ENCODE data around the gene FYB2. TPM values are rescaled to one million over a fixed set of nuclear protein-coding genes. Genes with fewer than 3 reads are reported as not detected.

Gene FYB2
- polyA plus RNA-seq, 2 of the 4 experiments (the other 2 are of a cell fraction): not detected

DNA sequence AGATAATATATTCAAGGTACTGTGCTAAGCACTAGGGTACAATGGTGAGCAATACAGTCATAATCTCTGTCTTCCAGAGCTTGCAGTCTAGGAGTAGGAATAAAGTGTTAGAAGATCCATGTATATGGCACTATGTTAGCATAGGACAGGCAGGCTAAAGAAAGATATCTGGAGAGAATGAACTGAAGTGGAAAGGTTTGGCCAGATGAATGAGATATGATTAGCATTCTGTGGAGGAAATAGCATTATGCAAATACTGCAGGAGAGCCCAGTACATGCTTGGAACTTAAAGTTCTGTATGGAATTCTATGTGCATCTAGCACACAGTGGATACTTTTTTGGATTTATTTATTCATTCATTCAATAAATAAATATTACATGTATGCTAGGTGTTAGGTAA is 40.1 kb upstream of the FYB2 start (continued):
- TF ChIP-seq, protein P1, sequence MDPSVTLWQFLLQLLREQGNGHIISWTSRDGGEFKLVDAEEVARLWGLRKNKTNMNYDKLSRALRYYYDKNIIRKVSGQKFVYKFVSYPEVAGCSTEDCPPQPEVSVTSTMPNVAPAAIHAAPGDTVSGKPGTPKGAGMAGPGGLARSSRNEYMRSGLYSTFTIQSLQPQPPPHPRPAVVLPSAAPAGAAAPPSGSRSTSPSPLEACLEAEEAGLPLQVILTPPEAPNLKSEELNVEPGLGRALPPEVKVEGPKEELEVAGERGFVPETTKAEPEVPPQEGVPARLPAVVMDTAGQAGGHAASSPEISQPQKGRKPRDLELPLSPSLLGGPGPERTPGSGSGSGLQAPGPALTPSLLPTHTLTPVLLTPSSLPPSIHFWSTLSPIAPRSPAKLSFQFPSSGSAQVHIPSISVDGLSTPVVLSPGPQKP (IDR thresholded peaks at IDR 0.05; ENCODE audit: low read depth, low read length): no peak
- TF ChIP-seq KDM5A (IDR thresholded peaks at IDR 0.05) (no peak), FOXS1 (CRISPR knock-in tag; IDR thresholded peaks at IDR 0.05) (no peak)
- TF ChIP-seq, protein P2, sequence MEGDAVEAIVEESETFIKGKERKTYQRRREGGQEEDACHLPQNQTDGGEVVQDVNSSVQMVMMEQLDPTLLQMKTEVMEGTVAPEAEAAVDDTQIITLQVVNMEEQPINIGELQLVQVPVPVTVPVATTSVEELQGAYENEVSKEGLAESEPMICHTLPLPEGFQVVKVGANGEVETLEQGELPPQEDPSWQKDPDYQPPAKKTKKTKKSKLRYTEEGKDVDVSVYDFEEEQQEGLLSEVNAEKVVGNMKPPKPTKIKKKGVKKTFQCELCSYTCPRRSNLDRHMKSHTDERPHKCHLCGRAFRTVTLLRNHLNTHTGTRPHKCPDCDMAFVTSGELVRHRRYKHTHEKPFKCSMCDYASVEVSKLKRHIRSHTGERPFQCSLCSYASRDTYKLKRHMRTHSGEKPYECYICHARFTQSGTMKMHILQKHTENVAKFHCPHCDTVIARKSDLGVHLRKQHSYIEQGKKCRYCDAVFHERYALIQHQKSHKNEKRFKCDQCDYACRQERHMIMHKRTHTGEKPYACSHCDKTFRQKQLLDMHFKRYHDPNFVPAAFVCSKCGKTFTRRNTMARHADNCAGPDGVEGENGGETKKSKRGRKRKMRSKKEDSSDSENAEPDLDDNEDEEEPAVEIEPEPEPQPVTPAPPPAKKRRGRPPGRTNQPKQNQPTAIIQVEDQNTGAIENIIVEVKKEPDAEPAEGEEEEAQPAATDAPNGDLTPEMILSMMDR (IDR thresholded peaks at IDR 0.05): no peak

GRCh38 chr1:56856186-56856585 is 37.0 kb upstream of the FYB2 start:
- no peak for FAIRE-seq
- H3K9me3 ChIP-seq: no peaks in the 10 kb centered on the region
- no peak overlapping the region for H3K27ac ChIP-seq
- ChIA-PET POLR2A (no interaction called here), CTCF (no interaction called here)
- ATAC-seq: no peak
- no peak for TF ChIP-seq POLR2AphosphoS2 (conservative IDR thresholded peaks at IDR 0.05; ENCODE audit: low read length)
- no peak for TF ChIP-seq USF2 (IDR thresholded peaks at IDR 0.05)
- TF ChIP-seq CHD4 (IDR thresholded peaks at IDR 0.05; ENCODE audit: borderline replicate concordance): no peak
- TF ChIP-seq CBX2 (IDR thresholded peaks at IDR 0.05; ENCODE audit: borderline replicate concordance, low read depth): no peak
- no peak for TF ChIP-seq ESRRA (IDR thresholded peaks at IDR 0.05; ENCODE audit: borderline replicate concordance, low read length)
- no peak for TF ChIP-seq EHMT2 (IDR thresholded peaks at IDR 0.05; ENCODE audit: low read depth)
- no peak for TF ChIP-seq NR3C1 (IDR thresholded peaks at IDR 0.05)
- no peaks in the 10 kb centered on the region for H3K4me1 ChIP-seq
- no peak for DNase-seq (ENCODE audit: low read depth in 1 of 2, low spot score in 1 of 2)
- no peak overlapping the region for H3K4me2 ChIP-seq
- no peak overlapping the region for H3K4me3 ChIP-seq

DNA sequence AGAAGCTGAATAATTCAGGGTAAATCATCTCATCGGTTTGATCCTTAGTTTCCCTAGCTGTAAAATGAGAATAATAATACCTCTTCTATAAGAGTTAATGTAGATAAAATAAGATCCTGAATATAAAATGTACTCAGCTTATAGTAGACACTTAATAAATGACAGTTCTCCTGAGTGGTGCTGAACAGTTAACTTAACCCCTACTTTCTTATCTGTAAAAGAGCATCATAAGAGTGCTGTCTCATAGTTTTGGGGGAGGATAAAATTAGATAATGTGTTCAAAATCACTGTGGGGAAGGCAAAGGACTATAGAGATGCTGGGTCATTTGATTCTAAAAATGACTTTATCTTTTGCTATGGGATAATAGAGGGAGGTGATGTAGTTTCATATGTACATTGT is 36.0 kb upstream of the FYB2 start:
- TF ChIP-seq CHD4 (IDR thresholded peaks at IDR 0.05; ENCODE audit: borderline replicate concordance): no peak
- TF ChIP-seq EHF (CRISPR knock-in tag; IDR thresholded peaks at IDR 0.05): no peak
- TF ChIP-seq RCOR1 (IDR thresholded peaks at IDR 0.05; ENCODE audit: low read depth, low read length): no peak
- H3K4me3 ChIP-seq: no peak overlapping the region
- CTCF ChIA-PET: no interaction called here
- no peak overlapping the region for H3K4me2 ChIP-seq
- POLR2A ChIA-PET: no interaction called here
- no peak overlapping the region for H3K27ac ChIP-seq
- no peaks in the 10 kb centered on the region for H3K9me3 ChIP-seq
- FAIRE-seq (no peak), ATAC-seq (no peak), DNase-seq (ENCODE audit: low read depth in 1 of 2, low spot score in 1 of 2) (no peak)
- no peaks in the 10 kb centered on the region for H3K4me1 ChIP-seq
- 6% methylated on average over 1 of the region's 1 CpG for WGBS (ENCODE audit: missing lambda C conversion rate)

- ATAC-seq (no peak), FAIRE-seq (no peak), DNase-seq (ENCODE audit: low read depth in 1 of 2, low spot score in 1 of 2) (no peak)
- H3K4me1 ChIP-seq: no peaks in the 10 kb centered on the region
- CTCF ChIA-PET: interaction anchor here (0.6 kb wide), 1 partner anchor 14 kb away, joined by 3 read pairs; no protein-coding TSS in a partner anchor
- no peaks in the 10 kb centered on the region for H3K9me3 ChIP-seq
- POLR2A ChIA-PET: no interaction called here
- H3K27ac ChIP-seq: no peak within 1 kb of the TSS
- H3K4me2 ChIP-seq: no peak within 1 kb of the TSS
- WGBS (ENCODE audit: missing lambda C conversion rate): 19% methylated on average over 3 of the region's 3 CpGs
- TF ChIP-seq CHD4 (IDR thresholded peaks at IDR 0.05; ENCODE audit: borderline replicate concordance) (no peak), NPAS2 (CRISPR knock-in tag; IDR thresholded peaks at IDR 0.05; ENCODE audit: borderline replicate concordance) (no peak), CEBPB (IDR thresholded peaks at IDR 0.05) (no peak), EHMT2 (IDR thresholded peaks at IDR 0.05; ENCODE audit: low read depth) (no peak), TFCP2L1 (CRISPR knock-in tag; IDR thresholded peaks at IDR 0.05) (no peak), ESRRA (IDR thresholded peaks at IDR 0.05; ENCODE audit: borderline replicate concordance, low read length) (no peak), ZNF302 (CRISPR knock-in tag; IDR thresholded peaks at IDR 0.05) (no peak), RCOR1 (IDR thresholded peaks at IDR 0.05; ENCODE audit: low read depth, low read length) (no peak), HDAC2 (IDR thresholded peaks at IDR 0.05) (no peak), MAZ (IDR thresholded peaks at IDR 0.05; ENCODE audit: borderline replicate concordance, low read depth, low read length) (no peak), EP300 (IDR thresholded peaks at IDR 0.05) (no peak), HOXB5 (CRISPR knock-in tag; IDR thresholded peaks at IDR 0.05) (no peak), ZFP36 (IDR thresholded peaks at IDR 0.05; ENCODE audit: borderline replicate concordance, partially characterized antibody) (no peak), RNF2 (IDR thresholded peaks at IDR 0.05; ENCODE audit: borderline replicate concordance, low read depth) (no peak), HES2 (IDR thresholded peaks at IDR 0.05) (no peak), HOXA7 (CRISPR knock-in tag; IDR thresholded peaks at IDR 0.05) (no peak), HEYL (CRISPR knock-in tag; IDR thresholded peaks at IDR 0.05) (no peak), CHD2 (IDR thresholded peaks at IDR 0.05; ENCODE audit: low read length, partially characterized antibody) (no peak)
- TF ChIP-seq, protein P3, sequence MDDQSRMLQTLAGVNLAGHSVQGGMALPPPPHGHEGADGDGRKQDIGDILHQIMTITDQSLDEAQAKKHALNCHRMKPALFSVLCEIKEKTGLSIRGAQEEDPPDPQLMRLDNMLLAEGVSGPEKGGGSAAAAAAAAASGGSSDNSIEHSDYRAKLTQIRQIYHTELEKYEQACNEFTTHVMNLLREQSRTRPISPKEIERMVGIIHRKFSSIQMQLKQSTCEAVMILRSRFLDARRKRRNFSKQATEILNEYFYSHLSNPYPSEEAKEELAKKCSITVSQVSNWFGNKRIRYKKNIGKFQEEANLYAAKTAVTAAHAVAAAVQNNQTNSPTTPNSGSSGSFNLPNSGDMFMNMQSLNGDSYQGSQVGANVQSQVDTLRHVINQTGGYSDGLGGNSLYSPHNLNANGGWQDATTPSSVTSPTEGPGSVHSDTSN (IDR thresholded peaks at IDR 0.05): no peak
- no peak within 1 kb of the TSS for H3K4me3 ChIP-seq
Measured at GRCh38 chr1:56854521-56855099, 35.4 kb upstream of the FYB2 start, which contains the start of gene C8A. Gene C8A, plus strand, starts transcription at chr1:56854797. Its CDS starts 105 bp downstream, at chr1:56854902.

Measured in A549 (cell line).